Measurements from ENCODE around the gene IMP4.

The IMP4 gene

GRCh38 chr2:130391872-130392670 is 49.4 kb downstream of the IMP4 start:
- no peaks in the 10 kb centered on the region for H3K27me3 ChIP-seq (replicated peaks; ENCODE audit: control insufficient read depth, insufficient read depth, low read length)
- no peaks in the 10 kb centered on the region for H3K36me3 ChIP-seq (ENCODE audit: control insufficient read depth, insufficient read depth, low read length, severe bottlenecking)
- H3K9me3 ChIP-seq (ENCODE audit: control insufficient read depth, low read length): no peaks in the 10 kb centered on the region
- H3K4me1 ChIP-seq (ENCODE audit: control insufficient read depth, insufficient read depth, low read length): peaks cover 22% of the 10 kb centered on the region
- H3K4me3 ChIP-seq (ENCODE audit: low read length): peak overlapping the region; percentile 86
- peak overlapping the region; percentile 87 for H3K9ac ChIP-seq (ENCODE audit: low read length)
- DNase-seq (ENCODE audit: low read depth): peak; percentile 77

- Histone ChIP-seq H3K27me3 (replicated peaks; ENCODE audit: control insufficient read depth, insufficient read depth, low read length) (no peaks in the 10 kb centered on the region), H3K4me3 (ENCODE audit: low read length) (no peak overlapping the region), H3K9me3 (ENCODE audit: control insufficient read depth, low read length) (no peaks in the 10 kb centered on the region), H3K4me1 (ENCODE audit: control insufficient read depth, insufficient read depth, low read length) (peaks cover 9% of the 10 kb centered on the region), H3K36me3 (ENCODE audit: control insufficient read depth, insufficient read depth, low read length, severe bottlenecking) (no peaks in the 10 kb centered on the region), H3K9ac (ENCODE audit: low read length) (no peak overlapping the region)
- DNase-seq (ENCODE audit: low read depth): no peak
These were observed 50.7 kb downstream of the IMP4 start for GRCh38 chr2:130393318-130393910.

Measured in adipocyte (in vitro differentiated cells).